Activated CD8-positive, alpha-beta T cell treated with anti-CD3 and anti-CD28 coated beads, Interleukin-2, amount 10 ng/mL, durations not matched to agents 7 days and 5 days (primary cell): ENCODE measurements around the gene KIF25. TPM values are rescaled to one million over a fixed set of nuclear protein-coding genes. Genes with fewer than 3 reads are reported as not detected.

Experiments used
- ATAC-seq: fragments of 150-1000 bp; cut with Tn5 transposase; one replicate; pipeline ENCODE4 v1.10.0; 2021; ENCODE audit warnings: moderate library complexity
- CTCF ChIA-PET: fragments of 350-600 bp; sonication (Branson Sonifier 250); formaldehyde crosslinking; loops from one replicate; lab custom pipeline; 2021; ENCODE audit warnings: antibody characterized with exemption; lab: Charles Lee
- POLR2A ChIA-PET: fragments of 350-600 bp; sonication (Branson Sonifier 250); formaldehyde crosslinking; loops from one replicate; lab custom pipeline; 2021; ENCODE audit warnings: antibody characterized with exemption; lab: Charles Lee
- DNase-seq: peaks from one replicate; pipeline ENCODE4 v3.0.0-alpha.2; 2020
- H3K27ac Mint-ChIP-seq: one replicate; pipeline ENCODE4 v1.8.0; 2021; ENCODE audit warnings: mild to moderate bottlenecking, mixed read lengths
- H3K27me3 Mint-ChIP-seq: one replicate; pipeline ENCODE4 v1.8.0; 2021; ENCODE audit warnings: low read depth, mixed read lengths
- H3K36me3 Mint-ChIP-seq: one replicate; pipeline ENCODE4 v1.8.0; 2021; ENCODE audit warnings: low read depth, mixed read lengths
- H3K4me1 Mint-ChIP-seq: one replicate; pipeline ENCODE4 v1.8.0; 2021; ENCODE audit warnings: low read depth, mixed read lengths
- H3K4me3 Mint-ChIP-seq: one replicate; pipeline ENCODE4 v1.8.0; 2021; ENCODE audit warnings: mild to moderate bottlenecking, mixed read lengths
- H3K9me3 Mint-ChIP-seq: one replicate; pipeline ENCODE4 v1.8.0; 2022; ENCODE audit warnings: mixed read lengths; ENCODE audit not compliant: insufficient read depth
- total RNA-seq, 2 experiments: library from RNA; stranded (reverse); gene quantifications; one replicate each; pipeline ENCODE4 v1.2.3, GENCODE V29; 2021

The KIF25 gene
- total RNA-seq, 2 experiments from 2014 or later: not detected

DNA sequence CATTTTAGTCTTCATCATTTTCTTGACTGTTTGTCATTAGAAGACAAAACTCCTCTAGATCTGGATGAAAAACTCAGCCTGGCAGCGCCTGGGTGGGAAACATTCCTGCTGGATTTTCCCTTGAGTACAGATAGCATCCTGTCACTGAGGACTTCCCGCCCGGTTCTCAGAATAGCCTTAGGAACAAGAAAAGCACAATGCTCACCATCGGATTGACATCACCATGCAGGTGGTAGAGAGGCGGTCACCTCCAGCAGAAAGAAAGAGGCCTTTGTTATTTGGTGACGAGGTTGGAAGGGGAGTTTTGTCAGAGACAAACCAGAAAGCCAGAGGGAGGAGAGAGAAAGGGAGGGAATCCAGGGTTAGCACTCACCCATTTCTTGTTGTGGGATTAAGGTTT lies 39.8 kb downstream of the KIF25 start:
- CTCF ChIA-PET: no interaction called here

DNA sequence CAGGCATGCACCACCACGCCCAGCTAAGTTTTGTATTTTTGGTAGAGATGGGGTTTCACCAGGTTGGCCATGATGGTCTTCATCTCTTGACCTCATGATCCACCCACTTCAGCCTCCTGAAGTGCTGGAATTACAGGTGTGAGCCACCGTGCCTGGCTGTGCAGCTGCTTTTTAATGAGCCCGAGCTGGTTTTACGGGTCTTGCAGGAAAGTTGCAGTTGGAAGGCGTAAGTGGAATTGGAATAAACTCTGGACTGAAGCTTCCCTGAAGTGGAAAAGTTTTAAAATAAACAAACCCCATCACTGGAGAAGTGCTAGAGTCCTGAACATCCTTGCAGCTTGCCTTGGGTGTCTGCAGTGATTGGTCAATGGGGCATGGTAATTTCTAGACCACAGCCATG lies 40.4 kb downstream of the KIF25 start:
- no peaks in the 10 kb centered on the region for H3K36me3 Mint-ChIP-seq
- no peaks in the 10 kb centered on the region for H3K4me1 Mint-ChIP-seq
- ChIA-PET CTCF (no interaction called here), POLR2A (no interaction called here)
- H3K27me3 Mint-ChIP-seq: peaks cover 10% of the 10 kb centered on the region
- no peak overlapping the region for H3K27ac Mint-ChIP-seq
- no peak for DNase-seq
- no peak for ATAC-seq
- H3K4me3 Mint-ChIP-seq: no peak overlapping the region
- peaks cover 17% of the 10 kb centered on the region for H3K9me3 Mint-ChIP-seq

More for the DNA sequence above, 39.8 kb downstream of the KIF25 start:
- H3K4me3 Mint-ChIP-seq: no peak overlapping the region
- peaks cover 10% of the 10 kb centered on the region for H3K27me3 Mint-ChIP-seq
- peaks cover 17% of the 10 kb centered on the region for H3K9me3 Mint-ChIP-seq
- DNase-seq: no peak
- POLR2A ChIA-PET: no interaction called here
- no peak overlapping the region for H3K27ac Mint-ChIP-seq
- no peaks in the 10 kb centered on the region for H3K4me1 Mint-ChIP-seq
- no peak for ATAC-seq
- no peaks in the 10 kb centered on the region for H3K36me3 Mint-ChIP-seq

GRCh38 chr6:168038576-168039140 lies 41.2 kb downstream of the KIF25 start:
- Mint-ChIP-seq H3K9me3 (peaks cover 17% of the 10 kb centered on the region), H3K27ac (no peak overlapping the region), H3K4me3 (no peak overlapping the region), H3K36me3 (no peaks in the 10 kb centered on the region), H3K4me1 (no peaks in the 10 kb centered on the region), H3K27me3 (peaks cover 9% of the 10 kb centered on the region)
- no peak for DNase-seq
- ChIA-PET CTCF (no interaction called here), POLR2A (no interaction called here)
- no peak for ATAC-seq

- Mint-ChIP-seq H3K36me3 (no peaks in the 10 kb centered on the region), H3K4me1 (no peaks in the 10 kb centered on the region), H3K27me3 (peaks cover 7% of the 10 kb centered on the region), H3K4me3 (no peak overlapping the region), H3K27ac (no peak overlapping the region), H3K9me3 (peaks cover 17% of the 10 kb centered on the region)
- CTCF ChIA-PET: no interaction called here
- DNase-seq (no peak), ATAC-seq (no peak)
- POLR2A ChIA-PET: no interaction called here
Observed at GRCh38 chr6:168039301-168039700, 41.8 kb downstream of the KIF25 start.

DNA sequence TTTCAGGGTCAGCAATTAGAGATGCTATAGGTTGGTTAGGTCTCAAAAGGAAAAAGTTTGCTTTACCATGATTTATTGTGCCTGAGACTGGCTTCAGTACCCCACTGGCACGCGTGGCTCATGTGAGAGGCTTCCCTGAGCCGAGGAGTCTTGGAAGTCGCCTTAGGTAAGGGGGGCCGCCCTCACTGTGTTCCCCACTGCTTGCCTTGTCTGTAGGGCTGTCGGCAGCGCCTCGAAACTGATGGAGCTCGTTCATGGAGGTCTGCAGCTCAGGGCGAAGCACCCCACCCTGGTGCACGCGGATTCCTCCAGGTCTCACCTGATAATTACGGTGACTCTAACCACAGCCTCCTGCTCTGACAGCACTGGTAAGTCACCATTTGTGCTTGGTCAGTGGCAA lies 42.4 kb downstream of the KIF25 start:
- no peak overlapping the region for H3K27ac Mint-ChIP-seq
- ChIA-PET POLR2A (no interaction called here), CTCF (no interaction called here)
- no peak for ATAC-seq
- H3K4me1 Mint-ChIP-seq: no peaks in the 10 kb centered on the region
- H3K27me3 Mint-ChIP-seq: peaks cover 7% of the 10 kb centered on the region
- H3K9me3 Mint-ChIP-seq: peaks cover 17% of the 10 kb centered on the region
- no peak for DNase-seq
- no peaks in the 10 kb centered on the region for H3K36me3 Mint-ChIP-seq
- H3K4me3 Mint-ChIP-seq: no peak overlapping the region

DNA sequence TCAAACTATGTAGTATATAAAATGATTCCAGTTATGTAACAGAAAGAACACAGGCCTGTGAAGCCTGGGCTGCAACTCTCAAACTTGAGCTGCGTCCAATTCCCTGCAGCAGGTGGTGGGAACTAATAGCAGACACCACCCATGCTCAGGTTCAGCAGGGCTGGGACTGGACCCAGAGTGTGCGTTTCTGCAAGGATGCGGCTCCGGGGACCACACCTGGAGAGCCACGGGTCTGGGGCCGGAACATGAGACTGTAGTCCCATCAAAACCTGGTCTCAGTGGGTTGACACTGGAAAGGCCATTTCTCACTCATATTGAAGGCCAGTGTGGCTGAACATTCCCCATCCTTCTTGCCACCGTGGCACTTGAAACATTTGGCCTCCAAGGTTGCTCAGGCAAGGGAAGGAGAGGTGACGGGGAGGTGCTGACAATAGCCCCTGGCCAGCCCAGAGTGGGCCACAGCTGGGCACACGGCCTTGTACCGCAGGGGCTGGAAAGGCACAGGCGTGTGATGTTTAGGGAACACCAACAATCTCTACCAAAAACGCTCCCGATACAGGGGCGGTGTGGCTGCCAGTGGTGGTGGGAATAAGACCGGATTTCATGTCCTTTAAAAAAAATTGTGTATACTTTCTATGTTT lies 43.5 kb downstream of the KIF25 start:
- ChIA-PET CTCF (no interaction called here), POLR2A (no interaction called here)
- Mint-ChIP-seq H3K27ac (no peak overlapping the region), H3K4me1 (no peaks in the 10 kb centered on the region), H3K9me3 (peaks cover 17% of the 10 kb centered on the region), H3K4me3 (no peak overlapping the region), H3K36me3 (no peaks in the 10 kb centered on the region), H3K27me3 (peaks cover 2% of the 10 kb centered on the region)
- ATAC-seq: no peak
- no peak for DNase-seq

DNA sequence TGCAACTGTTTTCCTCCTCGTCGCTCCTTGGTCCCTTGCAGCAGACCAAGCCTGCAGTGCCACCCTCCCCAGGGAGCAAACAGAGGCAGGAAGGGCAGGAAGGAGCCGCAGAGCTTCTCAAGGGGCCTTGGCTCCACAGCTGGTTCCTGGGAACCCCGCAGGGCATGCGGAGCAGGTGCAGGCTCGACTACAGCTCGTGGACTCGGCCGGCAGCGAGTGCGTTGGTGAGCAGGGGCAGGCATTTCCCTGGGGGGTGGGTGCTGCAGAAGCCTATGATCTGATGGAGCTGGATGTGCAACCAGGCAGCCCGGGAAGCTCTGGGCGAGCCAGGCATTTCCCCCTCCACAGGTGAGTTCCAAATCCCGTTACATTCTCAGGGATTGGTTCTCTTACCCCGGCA lies 44.5 kb downstream of the KIF25 start:
- Mint-ChIP-seq H3K9me3 (peaks cover 17% of the 10 kb centered on the region), H3K36me3 (no peaks in the 10 kb centered on the region), H3K27me3 (no peaks in the 10 kb centered on the region), H3K4me1 (no peaks in the 10 kb centered on the region), H3K27ac (no peak overlapping the region), H3K4me3 (no peak overlapping the region)
- DNase-seq (no peak), ATAC-seq (no peak)
- ChIA-PET CTCF (no interaction called here), POLR2A (no interaction called here)

DNA sequence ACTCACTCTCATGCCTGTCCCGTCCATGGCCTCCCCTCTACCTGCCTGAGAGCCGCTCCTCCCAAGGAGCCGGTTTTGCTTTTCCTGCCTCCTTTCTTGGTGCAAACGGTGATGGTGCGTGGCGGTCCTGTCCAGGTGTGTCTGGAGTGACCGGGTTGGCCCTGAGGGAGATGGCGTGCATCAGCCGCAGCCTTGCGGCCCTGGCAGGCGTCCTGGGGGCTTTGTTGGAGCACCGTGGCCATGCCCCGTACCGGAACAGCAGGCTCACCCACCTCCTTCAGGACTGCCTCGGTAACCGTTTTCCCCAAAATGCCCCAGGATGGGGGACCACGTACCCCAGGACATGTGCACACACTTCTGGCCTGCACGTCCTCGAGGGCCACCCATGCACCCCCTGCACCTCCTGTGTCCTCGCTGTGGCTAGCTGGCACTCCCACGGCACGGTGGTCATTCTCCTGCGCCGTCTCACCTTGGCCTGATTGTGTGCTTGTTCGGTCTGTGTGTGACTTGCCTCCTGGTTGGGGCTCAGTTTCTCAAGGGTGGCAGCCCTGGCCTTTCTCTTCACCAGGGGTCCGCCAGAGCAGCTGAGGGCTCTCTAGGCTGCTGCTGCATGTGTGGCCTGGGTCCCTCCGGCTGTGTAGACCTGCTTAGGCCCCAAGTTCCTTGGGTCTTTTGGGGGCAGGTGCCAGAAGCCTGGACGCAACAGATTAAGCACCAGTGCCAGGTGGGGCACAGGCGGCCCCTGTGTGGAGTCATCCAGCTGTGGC lies 45.1 kb downstream of the KIF25 start:
- CTCF ChIA-PET: no interaction called here
- POLR2A ChIA-PET: no interaction called here
- Mint-ChIP-seq H3K27ac (no peak overlapping the region), H3K36me3 (no peaks in the 10 kb centered on the region), H3K4me3 (no peak overlapping the region), H3K9me3 (peaks cover 17% of the 10 kb centered on the region), H3K4me1 (no peaks in the 10 kb centered on the region), H3K27me3 (no peaks in the 10 kb centered on the region)
- ATAC-seq (no peak), DNase-seq (no peak)

DNA sequence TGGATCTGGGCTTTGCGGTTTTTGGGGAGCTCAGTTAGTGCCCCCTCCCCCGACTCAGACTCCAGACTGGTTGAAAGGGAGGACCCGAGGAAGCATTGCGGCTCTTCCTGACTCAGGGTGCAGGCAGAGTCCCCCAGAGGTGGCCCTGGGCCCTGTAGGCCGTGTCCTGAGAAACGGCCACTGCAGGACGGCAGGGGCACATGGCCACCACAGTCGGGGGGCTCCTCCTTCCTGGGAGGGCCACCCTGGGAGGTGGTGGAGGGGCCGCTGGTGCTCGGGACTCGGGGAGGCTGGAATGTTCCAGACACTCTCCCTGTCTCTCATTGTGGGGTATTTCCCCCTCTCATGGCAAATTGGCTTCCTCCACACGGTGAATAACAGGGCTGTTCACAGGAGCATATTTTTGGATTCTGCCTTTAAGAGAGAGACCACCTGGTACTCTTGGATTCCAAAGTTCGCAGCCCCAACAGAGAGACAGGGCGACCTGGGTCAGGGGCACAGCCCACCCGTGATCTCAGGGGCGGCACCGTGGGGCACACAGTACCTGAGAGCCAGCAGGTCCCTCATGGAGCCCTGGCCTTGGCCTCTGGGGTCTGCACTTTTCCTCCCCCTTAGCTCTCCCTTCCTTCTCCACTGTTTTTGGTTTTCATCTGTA lies 45.8 kb downstream of the KIF25 start:
- Mint-ChIP-seq H3K9me3 (peaks cover 15% of the 10 kb centered on the region), H3K27ac (no peak overlapping the region), H3K4me3 (no peak overlapping the region), H3K4me1 (no peaks in the 10 kb centered on the region), H3K27me3 (no peaks in the 10 kb centered on the region), H3K36me3 (no peaks in the 10 kb centered on the region)
- ChIA-PET CTCF (no interaction called here), POLR2A (no interaction called here)
- no peak for ATAC-seq
- no peak for DNase-seq

DNA sequence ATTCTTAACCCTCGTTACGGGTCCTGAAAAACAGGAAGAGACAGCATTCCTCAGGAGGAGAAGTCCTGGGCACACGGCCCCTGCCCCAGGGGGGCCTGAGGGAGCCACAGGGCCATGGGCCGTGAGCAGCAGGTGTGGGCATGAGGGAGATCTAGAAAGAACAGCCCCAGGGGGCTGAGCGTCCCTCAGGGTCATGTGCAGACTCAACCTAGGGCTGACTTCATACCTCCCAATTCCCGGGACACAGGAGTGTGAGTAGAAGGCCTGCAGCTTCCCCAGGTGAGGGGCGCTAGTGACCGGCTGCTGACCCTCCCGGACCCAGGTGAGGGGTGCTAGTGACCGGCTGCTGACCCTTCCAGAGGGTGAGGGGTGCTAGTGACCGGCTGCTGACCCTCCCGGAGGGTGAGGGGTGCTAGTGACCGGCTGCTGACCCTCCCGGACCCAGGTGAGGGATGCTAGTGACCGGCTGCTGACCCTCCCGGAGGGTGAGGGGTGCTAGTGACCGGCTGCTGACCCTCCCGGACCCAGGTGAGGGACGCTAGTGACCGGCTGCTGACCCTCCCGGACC lies 46.5 kb downstream of the KIF25 start:
- H3K9me3 Mint-ChIP-seq: peaks cover 12% of the 10 kb centered on the region
- H3K27ac Mint-ChIP-seq: no peak overlapping the region
- H3K36me3 Mint-ChIP-seq: no peaks in the 10 kb centered on the region
- ChIA-PET POLR2A (no interaction called here), CTCF (no interaction called here)
- H3K4me1 Mint-ChIP-seq: no peaks in the 10 kb centered on the region
- no peak overlapping the region for H3K4me3 Mint-ChIP-seq
- DNase-seq: no peak
- H3K27me3 Mint-ChIP-seq: no peaks in the 10 kb centered on the region
- no peak for ATAC-seq

GRCh38 chr6:168044521-168045130 lies 47.2 kb downstream of the KIF25 start:
- Mint-ChIP-seq H3K27ac (no peak overlapping the region), H3K9me3 (peaks cover 7% of the 10 kb centered on the region), H3K36me3 (no peaks in the 10 kb centered on the region), H3K27me3 (no peaks in the 10 kb centered on the region), H3K4me3 (no peak overlapping the region), H3K4me1 (no peaks in the 10 kb centered on the region)
- POLR2A ChIA-PET: no interaction called here
- ATAC-seq (no peak), DNase-seq (no peak)
- CTCF ChIA-PET: no interaction called here
